Measurements from ENCODE around the gene ATF7.
A peak's percentile ranks its signal among the peaks of the same experiment; 100 is the strongest.

The ATF7 gene

GRCh38 chr12:53664191-53664590 lies 38.0 kb upstream of the ATF7 start:
- TF ChIP-seq, protein P1, sequence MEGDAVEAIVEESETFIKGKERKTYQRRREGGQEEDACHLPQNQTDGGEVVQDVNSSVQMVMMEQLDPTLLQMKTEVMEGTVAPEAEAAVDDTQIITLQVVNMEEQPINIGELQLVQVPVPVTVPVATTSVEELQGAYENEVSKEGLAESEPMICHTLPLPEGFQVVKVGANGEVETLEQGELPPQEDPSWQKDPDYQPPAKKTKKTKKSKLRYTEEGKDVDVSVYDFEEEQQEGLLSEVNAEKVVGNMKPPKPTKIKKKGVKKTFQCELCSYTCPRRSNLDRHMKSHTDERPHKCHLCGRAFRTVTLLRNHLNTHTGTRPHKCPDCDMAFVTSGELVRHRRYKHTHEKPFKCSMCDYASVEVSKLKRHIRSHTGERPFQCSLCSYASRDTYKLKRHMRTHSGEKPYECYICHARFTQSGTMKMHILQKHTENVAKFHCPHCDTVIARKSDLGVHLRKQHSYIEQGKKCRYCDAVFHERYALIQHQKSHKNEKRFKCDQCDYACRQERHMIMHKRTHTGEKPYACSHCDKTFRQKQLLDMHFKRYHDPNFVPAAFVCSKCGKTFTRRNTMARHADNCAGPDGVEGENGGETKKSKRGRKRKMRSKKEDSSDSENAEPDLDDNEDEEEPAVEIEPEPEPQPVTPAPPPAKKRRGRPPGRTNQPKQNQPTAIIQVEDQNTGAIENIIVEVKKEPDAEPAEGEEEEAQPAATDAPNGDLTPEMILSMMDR (IDR thresholded peaks at IDR 0.05; ENCODE audit: insufficient read depth, low read depth, low read length, missing control alignments) = no peak
- H3K4me3 ChIP-seq (ENCODE audit: low read length) = no peak overlapping the region
- DNase-seq (ENCODE audit: low read depth) = no peak

DNA sequence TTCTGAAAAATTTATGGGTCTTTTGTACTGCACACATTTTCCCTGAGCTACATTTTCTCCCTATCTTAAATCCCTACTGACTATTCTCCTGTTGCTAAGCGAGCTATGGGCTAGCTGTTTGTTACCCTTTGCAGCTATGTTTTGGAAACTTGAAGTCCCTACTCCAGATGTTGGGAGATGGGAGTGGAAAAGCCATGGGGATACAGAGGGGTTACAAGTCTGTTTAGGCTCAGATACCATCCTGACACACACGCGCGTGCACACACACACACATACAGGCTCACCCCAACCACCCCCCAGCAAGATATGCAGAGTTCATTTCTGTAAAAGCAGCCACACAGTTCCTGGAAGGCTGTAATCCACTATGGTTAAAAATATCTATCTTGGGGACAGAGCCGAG lies 33.9 kb upstream of the ATF7 start:
- no peak overlapping the region for H3K4me3 ChIP-seq (ENCODE audit: low read length)
- TF ChIP-seq, protein P1 (IDR thresholded peaks at IDR 0.05; ENCODE audit: insufficient read depth, low read depth, low read length, missing control alignments) = no peak
- no peak for DNase-seq (ENCODE audit: low read depth)

DNA sequence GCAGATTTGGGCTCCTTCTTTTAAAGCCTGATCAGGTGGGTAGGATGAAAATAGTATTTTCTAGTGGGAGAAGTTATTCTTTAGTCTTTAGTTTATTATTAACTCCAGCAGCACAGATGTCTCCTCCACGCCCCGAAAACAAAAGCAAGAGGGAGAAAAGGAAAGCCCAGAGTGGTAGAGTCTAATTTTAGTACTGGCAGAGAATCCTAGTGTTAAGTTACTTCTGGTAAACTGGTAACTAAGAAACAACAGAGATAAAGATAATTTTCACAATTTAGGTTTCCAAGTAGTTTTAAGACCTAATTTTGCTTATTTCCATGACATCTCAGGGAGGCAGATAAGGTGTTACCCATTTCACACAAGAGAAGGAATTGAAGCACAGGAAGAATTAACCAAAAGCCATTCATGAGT lies 33.4 kb upstream of the ATF7 start:
- TF ChIP-seq, protein P1 (IDR thresholded peaks at IDR 0.05; ENCODE audit: insufficient read depth, low read depth, low read length, missing control alignments) = no peak
- H3K4me3 ChIP-seq (ENCODE audit: low read length) = no peak overlapping the region
- no peak for DNase-seq (ENCODE audit: low read depth)

DNA sequence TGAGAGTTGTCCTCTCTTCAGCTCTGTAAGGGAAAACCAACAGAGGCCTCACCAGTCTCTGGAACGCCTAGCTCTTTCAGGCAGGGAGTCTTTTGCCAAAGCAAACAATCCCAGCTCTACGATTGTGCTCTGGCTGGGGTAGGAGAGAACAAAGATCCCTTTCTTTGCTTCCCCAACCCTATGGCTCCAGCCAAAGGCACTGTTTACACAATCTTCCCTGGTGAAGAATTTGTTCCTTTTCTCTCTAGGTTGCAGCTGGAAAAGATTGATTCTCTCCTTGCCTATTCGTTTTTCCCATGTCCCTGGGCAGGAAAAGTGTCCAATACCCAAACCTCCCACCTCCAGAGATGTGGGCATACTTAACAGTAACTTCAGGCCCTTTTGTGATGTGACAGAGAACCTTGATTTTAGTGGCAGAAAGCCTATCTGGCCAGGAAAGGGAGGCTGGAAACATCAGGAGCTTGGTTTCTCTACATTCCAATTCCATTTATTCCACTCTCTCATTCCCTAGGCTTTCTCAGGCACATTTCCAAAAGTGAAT lies 32.9 kb upstream of the ATF7 start:
- DNase-seq (ENCODE audit: low read depth) = peak; percentile 18
- TF ChIP-seq, protein P1 (IDR thresholded peaks at IDR 0.05; ENCODE audit: insufficient read depth, low read depth, low read length, missing control alignments) = no peak
- H3K4me3 ChIP-seq (ENCODE audit: low read length) = no peak overlapping the region

GRCh38 chr12:53657041-53657440 lies 30.9 kb upstream of the ATF7 start:
- H3K4me3 ChIP-seq (ENCODE audit: low read length) = no peak overlapping the region
- no peak for DNase-seq (ENCODE audit: low read depth)
- TF ChIP-seq, protein P1 (IDR thresholded peaks at IDR 0.05; ENCODE audit: insufficient read depth, low read depth, low read length, missing control alignments) = no peak

- H3K4me3 ChIP-seq (ENCODE audit: low read length) = no peak overlapping the region
- TF ChIP-seq, protein P1 (IDR thresholded peaks at IDR 0.05; ENCODE audit: insufficient read depth, low read depth, low read length, missing control alignments) = no peak
- DNase-seq (ENCODE audit: low read depth) = no peak
These were observed 27.4 kb upstream of the ATF7 start for GRCh38 chr12:53653595-53653994.

DNA sequence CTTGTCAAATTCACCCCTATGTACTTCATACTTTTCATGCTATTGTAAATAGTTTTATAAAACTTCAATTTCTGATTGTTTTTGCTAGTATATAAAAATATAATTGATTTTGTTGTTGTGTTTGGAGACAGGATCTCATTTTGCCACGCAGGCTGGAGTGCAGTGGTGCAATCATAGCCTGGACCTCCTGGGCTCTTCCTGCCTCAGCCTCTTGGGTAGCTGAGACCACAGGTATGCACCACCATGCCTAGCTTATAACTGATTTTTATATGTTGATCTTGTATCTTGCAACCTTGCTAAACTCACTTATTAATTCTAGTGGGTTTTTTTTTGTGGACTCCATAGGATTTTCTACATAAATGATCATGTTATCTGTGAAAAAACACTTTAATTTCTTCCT lies 26.2 kb upstream of the ATF7 start:
- no peak for DNase-seq (ENCODE audit: low read depth)
- no peak overlapping the region for H3K4me3 ChIP-seq (ENCODE audit: low read length)
- TF ChIP-seq, protein P1 (IDR thresholded peaks at IDR 0.05; ENCODE audit: insufficient read depth, low read depth, low read length, missing control alignments) = no peak
